HTR-8/SVneo (cell line): ENCODE results near the gene CKM.

Experiments used
- DNase-seq: peaks from one replicate; pipeline ENCODE4 v3.0.0; 2011; ENCODE audit warnings: low spot score, mixed read lengths; ENCODE audit not compliant: insufficient read length
- FAIRE-seq: peaks from 2 replicates; lab custom pipeline; 2011; peaks lifted over from hg19 to GRCh38; lab: Jason Lieb, UNC

Gene CKM

GRCh38 chr19:45322744-45323281 is at the start of gene CKM:
TSS of gene CKM (minus strand) at chr19:45322875. CDS start at chr19:45319713, 3,162 bp downstream.
- FAIRE-seq (no peak), DNase-seq (no peak)

GRCh38 chr19:45370410-45371204 is 47.9 kb upstream of the CKM start, which contains the start of gene ERCC2:
TSS of gene ERCC2 (minus strand) at chr19:45370573. CDS start at chr19:45370540, 33 bp downstream.
- peak; percentile 88 for FAIRE-seq
- peak; percentile 100 for DNase-seq

GRCh38 chr19:45368737-45369340 is 46.2 kb upstream of the CKM start:
- DNase-seq = no peak
- FAIRE-seq = no peak

GRCh38 chr19:45368127-45368526 is 45.5 kb upstream of the CKM start:
- no peak for DNase-seq
- no peak for FAIRE-seq

GRCh38 chr19:45364696-45365095 is 42.0 kb upstream of the CKM start:
- FAIRE-seq = no peak
- DNase-seq = no peak

- FAIRE-seq = no peak
- DNase-seq = no peak
These were observed 41.3 kb upstream of the CKM start for GRCh38 chr19:45363861-45364459.

- no peak for DNase-seq
- peak; percentile 71 for FAIRE-seq
These were observed 39.6 kb upstream of the CKM start for GRCh38 chr19:45362291-45362690.

- FAIRE-seq (no peak), DNase-seq (no peak)
These were observed 38.9 kb upstream of the CKM start for GRCh38 chr19:45361608-45362007.

- DNase-seq = no peak
- FAIRE-seq = no peak
These were observed 35.6 kb upstream of the CKM start for GRCh38 chr19:45358213-45358792.

GRCh38 chr19:45357445-45357783 is 34.7 kb upstream of the CKM start:
- DNase-seq = no peak
- FAIRE-seq = no peak

- no peak for FAIRE-seq
- DNase-seq = no peak
These were observed 34.2 kb upstream of the CKM start for GRCh38 chr19:45356760-45357444.

- FAIRE-seq = peak; percentile 31
- no peak for DNase-seq
These were observed 33.2 kb upstream of the CKM start for GRCh38 chr19:45355910-45356309.

- no peak for DNase-seq
- no peak for FAIRE-seq
These were observed 32.7 kb upstream of the CKM start for GRCh38 chr19:45355402-45355801.

GRCh38 chr19:45354241-45354842 is 31.7 kb upstream of the CKM start:
- no peak for FAIRE-seq

GRCh38 chr19:45352914-45353796 is 30.5 kb upstream of the CKM start:
- FAIRE-seq = no peak
- no peak for DNase-seq

More at GRCh38 chr19:45354241-45354842, 31.7 kb upstream of the CKM start:
- no peak for DNase-seq

- no peak for DNase-seq
- no peak for FAIRE-seq
These were observed 29.8 kb upstream of the CKM start for GRCh38 chr19:45352471-45352870.

- no peak for FAIRE-seq
These were observed 29.4 kb upstream of the CKM start for GRCh38 chr19:45352062-45352461.

GRCh38 chr19:45351401-45351952 is 28.8 kb upstream of the CKM start:
- DNase-seq = no peak
- FAIRE-seq = no peak

More at GRCh38 chr19:45352062-45352461, 29.4 kb upstream of the CKM start:
- no peak for DNase-seq
